Measurements from ENCODE around the gene SATB2. TPM values are rescaled to one million over a fixed set of nuclear protein-coding genes. Genes with fewer than 3 reads are reported as not detected.

SATB2 gene
- total RNA-seq, 2 donors from 2014 or later: 5.2 to 11.8 TPM

DNA sequence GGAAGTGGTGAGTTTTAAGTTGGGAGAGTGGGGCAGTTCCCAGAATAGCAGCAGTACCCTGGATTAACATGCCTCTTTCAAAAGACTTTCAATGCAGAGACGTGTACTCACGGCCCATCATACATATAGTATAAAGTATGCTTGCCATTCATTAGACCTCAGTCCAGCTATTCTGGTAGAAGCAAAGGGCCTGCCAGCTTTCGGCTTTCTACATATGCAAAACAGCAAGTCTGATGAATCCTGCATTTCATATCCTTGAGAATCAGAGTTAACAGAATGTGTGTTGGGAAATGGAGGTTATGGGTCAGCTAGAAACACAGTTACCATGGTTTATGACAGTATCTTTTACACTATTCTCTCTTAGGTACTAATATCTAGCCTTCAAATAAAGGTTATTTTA, 27.5 kb downstream of the SATB2 start:
- TF ChIP-seq POLR2AphosphoS5 (IDR thresholded peaks at IDR 0.05) (no peak), CTCF (IDR thresholded peaks at IDR 0.05) (no peak), POLR2A (IDR thresholded peaks at IDR 0.05) (no peak)
- H3K4me1 ChIP-seq (replicated peaks): no peaks in the 10 kb centered on the region
- no peak overlapping the region for H3K27ac ChIP-seq
- no peaks in the 10 kb centered on the region for H3K27me3 ChIP-seq (replicated peaks; ENCODE audit: insufficient read depth)
- no peak for DNase-seq (ENCODE audit: low spot score)
- no peak overlapping the region for H3K4me3 ChIP-seq
- H3K36me3 ChIP-seq: no peaks in the 10 kb centered on the region
- no peaks in the 10 kb centered on the region for H3K9me3 ChIP-seq
- WGBS: 91% methylated on average over 3 of the region's 3 CpGs
- intact Hi-C loops (cut with DNase I): no loop called here

DNA sequence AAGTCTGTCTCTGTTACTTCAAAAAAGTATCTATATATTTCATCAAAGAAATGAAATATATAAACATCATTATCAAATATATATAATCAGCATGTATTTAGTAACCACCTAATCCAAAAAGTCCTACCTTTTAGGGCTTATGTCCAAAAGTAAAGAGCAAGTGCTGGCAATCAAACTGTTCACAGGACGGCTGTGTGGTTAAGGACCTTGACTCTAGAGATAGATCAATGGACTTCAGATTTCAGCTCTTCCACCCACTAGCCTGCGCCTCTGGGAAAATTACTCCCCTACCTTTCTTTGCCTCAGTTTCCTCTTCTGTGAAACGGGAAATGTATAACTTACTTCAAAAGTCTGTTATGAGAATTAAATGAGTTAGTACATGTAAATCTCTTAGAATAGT, 29.4 kb downstream of the SATB2 start:
- WGBS: 98% methylated on average over 3 of the region's 3 CpGs
- DNase-seq (ENCODE audit: low spot score): no peak
- Histone ChIP-seq H3K4me3 (no peak overlapping the region), H3K27me3 (replicated peaks; ENCODE audit: insufficient read depth) (no peaks in the 10 kb centered on the region), H3K27ac (no peak overlapping the region), H3K4me1 (replicated peaks) (no peaks in the 10 kb centered on the region), H3K36me3 (no peaks in the 10 kb centered on the region), H3K9me3 (no peaks in the 10 kb centered on the region)
- intact Hi-C loops (cut with DNase I): no loop called here
- TF ChIP-seq POLR2AphosphoS5 (IDR thresholded peaks at IDR 0.05) (no peak), POLR2A (IDR thresholded peaks at IDR 0.05) (no peak), CTCF (IDR thresholded peaks at IDR 0.05) (no peak)

DNA sequence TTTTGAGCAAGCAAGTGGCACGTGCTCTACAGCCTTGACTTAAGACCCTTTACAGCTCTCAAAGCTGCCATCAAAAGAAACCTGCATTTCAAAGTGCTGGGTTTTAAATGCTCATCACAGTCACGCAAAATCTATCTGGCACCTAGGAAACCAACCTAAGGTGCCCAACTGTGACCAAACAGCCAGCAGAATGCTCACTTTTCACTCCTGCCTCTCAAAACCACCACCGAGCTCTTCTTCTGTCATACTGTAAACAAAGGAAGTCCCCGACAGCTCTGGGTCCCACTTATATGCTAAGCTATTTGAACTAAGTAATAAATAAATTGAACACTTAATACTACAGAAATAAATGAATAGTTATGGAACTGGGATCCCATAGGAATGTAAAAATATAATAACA, 33.6 kb downstream of the SATB2 start:
- no peak overlapping the region for H3K27ac ChIP-seq
- no peak overlapping the region for H3K4me3 ChIP-seq
- H3K27me3 ChIP-seq (replicated peaks; ENCODE audit: insufficient read depth): no peaks in the 10 kb centered on the region
- H3K4me1 ChIP-seq (replicated peaks): no peaks in the 10 kb centered on the region
- no peaks in the 10 kb centered on the region for H3K9me3 ChIP-seq
- TF ChIP-seq CTCF (IDR thresholded peaks at IDR 0.05) (no peak), POLR2AphosphoS5 (IDR thresholded peaks at IDR 0.05) (no peak), POLR2A (IDR thresholded peaks at IDR 0.05) (no peak)
- intact Hi-C loops (cut with DNase I): no loop called here
- DNase-seq (ENCODE audit: low spot score): no peak
- H3K36me3 ChIP-seq: no peaks in the 10 kb centered on the region
- WGBS: 77% methylated on average over 4 of the region's 4 CpGs

- H3K4me3 ChIP-seq: no peak overlapping the region
- H3K36me3 ChIP-seq: no peaks in the 10 kb centered on the region
- no peaks in the 10 kb centered on the region for H3K27me3 ChIP-seq (replicated peaks; ENCODE audit: insufficient read depth)
- WGBS: 79% methylated on average over 5 of the region's 5 CpGs
- no peak for DNase-seq (ENCODE audit: low spot score)
- no peaks in the 10 kb centered on the region for H3K4me1 ChIP-seq (replicated peaks)
- no peak overlapping the region for H3K27ac ChIP-seq
- intact Hi-C loops (cut with DNase I): no loop called here
- TF ChIP-seq CTCF (IDR thresholded peaks at IDR 0.05) (no peak), POLR2A (IDR thresholded peaks at IDR 0.05) (no peak), POLR2AphosphoS5 (IDR thresholded peaks at IDR 0.05) (no peak)
- H3K9me3 ChIP-seq: no peaks in the 10 kb centered on the region
Measured at GRCh38 chr2:199419428-199419827, 38.3 kb downstream of the SATB2 start.

GRCh38 chr2:199414465-199414864, 43.3 kb downstream of the SATB2 start:
- Histone ChIP-seq H3K9me3 (no peaks in the 10 kb centered on the region), H3K36me3 (no peaks in the 10 kb centered on the region), H3K4me3 (no peak overlapping the region), H3K4me1 (replicated peaks) (no peaks in the 10 kb centered on the region), H3K27ac (no peak overlapping the region), H3K27me3 (replicated peaks; ENCODE audit: insufficient read depth) (no peaks in the 10 kb centered on the region)
- TF ChIP-seq CTCF (IDR thresholded peaks at IDR 0.05) (no peak), POLR2AphosphoS5 (IDR thresholded peaks at IDR 0.05) (no peak), POLR2A (IDR thresholded peaks at IDR 0.05) (no peak)
- 84% methylated on average over 7 of the region's 7 CpGs for WGBS
- no peak for DNase-seq (ENCODE audit: low spot score)
- intact Hi-C loops (cut with DNase I): no loop called here

Measured in prostate gland (tissue), 2 donors.